K562 (cell line): ENCODE results near the gene SPON1.
"Not testable (repeated sequence)": the region's sequence is repeated elsewhere in the genome, so short reads cannot be mapped to it uniquely, and the experiment has no call there.

Source experiments
- ATF1 ChIP-seq, 2 experiments: fragments of 450-650 bp in 1 of 2; IDR thresholded peaks; 2 replicates each; pipeline ENCODE4 v1.6.1; 2016; ENCODE audit warnings: missing compliant biosample characterization in 1 of 2, missing genetic modification characterization in 1 of 2
- CBFB ChIP-seq: sonication (generic); formaldehyde crosslinking; IDR thresholded peaks from 2 replicates; pipeline ENCODE4 v1.4.0; 2020; ENCODE audit warnings: mild to moderate bottlenecking, missing genetic modification reagents
- CBX3 ChIP-seq, 2 experiments: IDR thresholded peaks; 1 replicate in 1 of 2; 2 replicates in 1 of 2; pipeline ENCODE4 v1.6.1; 2012; ENCODE audit warnings: inconsistent platforms in 2 of 2, low read length in 2 of 2, borderline replicate concordance in 1 of 2, control low read depth in 1 of 2
- CREB1 ChIP-seq, 2 experiments: sonication (generic) in 1 of 2; formaldehyde crosslinking in 1 of 2; IDR thresholded peaks; 2 replicates each; pipeline versions ENCODE4 v1.6.1 to v1.8.0; 2012 to 2022; ENCODE audit warnings: inconsistent platforms in 1 of 2, mild to moderate bottlenecking in 1 of 2, missing genetic modification reagents in 1 of 2, moderate library complexity in 1 of 2
- CTCF ChIP-seq, 3 experiments: IDR thresholded peaks in 2 of 3; conservative IDR thresholded peaks in 1 of 3; 2 replicates each; pipeline ENCODE4 v1.5.1; 2011 to 2012; ENCODE audit warnings: low read length in 3 of 3, mild to moderate bottlenecking in 3 of 3, control low read depth in 2 of 3, improper control_type of control experiment in 1 of 3, inconsistent platforms in 1 of 3, low read depth in 1 of 3, mixed read lengths in 1 of 3, moderate library complexity in 1 of 3; ENCODE audit not compliant: insufficient read depth in 2 of 3
- GATAD2B ChIP-seq: fragments of 450-650 bp; IDR thresholded peaks from 2 replicates; pipeline ENCODE4 v1.6.1; 2017; ENCODE audit warnings: mild to moderate bottlenecking, borderline replicate concordance
- ZBTB5 ChIP-seq: fragments of 450-650 bp; IDR thresholded peaks from 2 replicates; pipeline ENCODE4 v1.6.1; 2017; ENCODE audit warnings: antibody characterized with exemption

GRCh38 chr11:14035526-14035925, 73.0 kb downstream of the SPON1 start:
- TF ChIP-seq CBFB (CRISPR knock-in tag); GATAD2B; CBX3 (IDR thresholded peaks at IDR 0.05; ENCODE audit: borderline replicate concordance in 1 of 2, low read length in 2 of 2); ZBTB5; CTCF (IDR thresholded peaks at IDR 0.05 in 2 of 3, conservative IDR thresholded peaks at IDR 0.05 in 1 of 3; ENCODE audit: insufficient read depth in 2 of 3, low read depth in 1 of 3, low read length in 3 of 3); CREB1 (IDR thresholded peaks at IDR 0.05); CREB1 (CRISPR knock-in tag; IDR thresholded peaks at IDR 0.05); ATF1 (CRISPR knock-in tag; IDR thresholded peaks at IDR 0.05); ATF1 (tag; IDR thresholded peaks at IDR 0.05): not testable (repeated sequence)
